GM19043 (cell line): ENCODE data around the gene ABCG4.
"Not testable (repeated sequence)": the region's sequence is repeated elsewhere in the genome, so short reads cannot be mapped to it uniquely, and the experiment has no call there.

Experiments used
- ATAC-seq: cut with Tn5 transposase; IDR thresholded peaks from one replicate; pipeline ENCODE4 v1.9.1; 2021; ENCODE audit warnings: low read depth; ENCODE audit not compliant: unreplicated experiment

The ABCG4 gene

DNA sequence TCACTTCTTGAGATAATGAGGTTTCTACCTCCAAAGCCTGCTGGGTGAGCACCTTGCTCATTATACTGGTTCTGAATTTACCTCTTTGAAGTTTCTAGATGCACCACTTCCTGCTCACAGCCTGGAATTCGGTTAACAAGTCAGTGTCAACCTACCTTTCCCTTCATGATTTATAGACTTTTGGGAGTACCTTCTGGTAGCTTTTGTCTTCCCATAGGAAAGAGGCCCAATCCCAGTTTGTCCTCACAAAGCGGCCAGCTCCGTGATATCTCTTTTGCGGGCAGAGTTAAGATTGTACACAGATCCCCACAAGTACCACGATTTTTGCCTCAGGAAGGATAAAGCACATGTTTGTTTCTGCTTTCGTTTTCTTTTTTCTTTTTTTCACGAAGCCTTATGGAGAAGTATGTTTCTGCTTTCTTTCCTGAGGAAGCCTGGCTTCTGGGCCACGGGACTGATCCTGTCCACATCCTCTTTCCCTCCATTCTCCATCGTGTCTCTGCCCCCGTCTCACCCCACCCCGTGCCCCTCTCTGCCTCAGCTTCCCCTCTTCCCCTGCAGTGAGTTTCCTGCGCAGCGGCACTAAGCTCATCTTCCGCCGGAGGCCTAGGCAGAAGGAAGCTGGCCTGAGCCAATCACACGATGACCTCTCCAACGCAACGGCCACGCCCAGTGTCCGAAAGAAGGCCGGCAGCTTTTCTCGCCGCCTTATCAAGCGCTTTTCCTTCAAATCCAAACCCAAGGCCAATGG, 33.2 kb upstream of the ABCG4 start:
- ATAC-seq: no peak

DNA sequence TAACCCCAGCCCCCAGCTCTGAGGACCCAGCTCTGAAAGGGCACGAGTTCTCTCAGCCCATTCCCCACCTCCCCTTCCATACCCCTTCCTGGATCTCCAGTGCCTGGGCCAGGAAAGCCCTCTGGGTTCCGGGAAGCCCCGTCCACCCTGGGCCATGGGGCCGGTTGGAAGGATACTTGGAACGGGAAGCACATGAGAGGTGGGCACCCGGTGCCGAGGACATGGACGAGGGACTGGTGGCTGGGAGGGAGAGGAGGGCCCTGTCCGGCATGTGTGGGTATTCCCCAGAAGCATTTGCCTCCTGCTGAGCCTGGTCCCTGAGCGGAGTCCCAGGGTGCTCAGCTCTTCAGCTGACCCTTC, 32.6 kb upstream of the ABCG4 start:
- ATAC-seq: no peak

DNA sequence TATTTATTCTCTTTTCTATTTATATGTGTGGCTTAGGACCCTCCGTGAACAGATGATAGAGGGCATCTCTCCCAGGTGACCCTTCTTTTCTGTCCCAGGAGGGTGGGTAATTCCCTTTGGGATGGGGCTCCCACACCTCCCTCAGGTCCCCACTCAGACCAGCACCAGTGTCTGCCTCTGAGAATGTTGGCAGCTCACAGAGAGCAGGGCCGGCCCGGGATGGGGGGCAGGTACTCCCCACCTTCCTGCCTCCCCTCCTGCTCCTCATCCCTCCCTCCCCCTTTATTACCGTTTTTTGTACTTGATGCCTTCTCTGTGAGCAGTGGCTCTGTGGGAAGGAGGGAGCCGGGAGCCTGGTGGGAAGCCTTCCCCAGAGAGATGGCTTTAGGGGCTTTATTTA, 32.3 kb upstream of the ABCG4 start:
- ATAC-seq: no peak

DNA sequence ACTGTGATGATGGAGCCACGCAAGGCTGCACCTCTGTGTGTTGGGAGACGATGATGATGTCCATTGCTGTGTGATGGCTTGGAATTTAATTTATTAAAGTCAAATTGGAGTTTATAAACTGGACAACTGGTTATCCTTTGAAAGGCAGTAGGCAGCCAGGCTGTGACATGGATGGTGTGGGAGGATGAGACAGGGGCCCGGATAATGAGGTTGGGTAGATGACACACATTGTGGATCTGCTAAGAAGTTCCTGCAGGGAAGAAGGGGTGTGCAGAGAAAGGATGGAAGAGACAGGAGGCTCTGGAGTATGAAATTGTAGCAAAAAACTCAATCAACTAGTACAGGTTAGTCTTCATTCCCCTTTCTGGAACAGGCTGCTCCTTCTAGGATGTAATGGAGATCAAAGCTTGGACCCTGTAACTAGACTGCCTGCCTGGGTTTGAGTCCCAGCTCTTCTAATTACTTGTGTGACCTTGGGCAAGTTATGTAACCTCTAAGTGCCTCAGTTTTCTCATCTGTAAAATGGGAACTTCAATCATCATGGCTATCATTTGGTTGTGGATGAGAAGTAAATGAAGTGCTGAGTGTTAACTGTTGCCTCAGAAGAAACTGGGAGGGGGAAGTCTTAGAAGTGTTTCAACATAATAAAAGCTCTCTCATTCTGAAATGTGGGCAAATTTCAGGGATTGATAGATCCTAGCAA, 31.7 kb upstream of the ABCG4 start:
- ATAC-seq: no peak

DNA sequence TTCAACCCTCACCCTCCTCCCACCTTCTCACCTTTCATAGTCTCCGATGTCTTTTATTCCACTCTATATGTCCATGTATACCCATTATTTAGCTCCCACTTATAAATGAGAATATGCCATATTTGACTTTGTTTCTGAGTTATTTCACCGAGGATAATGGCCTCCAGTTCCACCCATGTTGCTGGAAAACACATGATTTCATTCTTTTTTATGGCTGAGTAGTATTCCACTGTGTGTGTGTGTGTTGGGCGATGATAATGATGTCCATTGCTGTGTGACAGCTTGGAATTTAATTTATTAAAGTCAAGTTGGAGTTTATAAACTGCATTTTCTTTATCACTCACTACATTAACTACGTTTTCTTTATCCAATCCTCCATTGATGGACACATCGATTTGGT, 30.6 kb upstream of the ABCG4 start:
- ATAC-seq: no peak

DNA sequence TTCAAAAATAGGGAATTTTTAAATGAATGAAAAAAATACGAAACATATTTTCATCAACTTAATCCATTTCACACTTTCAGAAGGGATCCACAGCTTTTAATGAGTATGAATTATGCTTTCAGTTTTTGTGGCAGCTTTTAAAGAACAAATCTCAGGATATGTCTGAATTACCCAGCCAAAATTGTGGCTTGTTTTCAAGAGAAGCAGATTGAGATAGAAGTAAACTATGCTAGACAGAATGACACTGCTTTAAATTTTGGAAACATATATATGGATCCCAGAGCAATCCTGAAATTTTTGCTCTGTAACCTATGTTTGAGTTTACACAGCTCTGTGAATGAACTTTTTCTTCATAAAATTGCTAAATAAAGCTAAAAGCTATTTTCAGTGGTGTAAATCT, 29.9 kb upstream of the ABCG4 start:
- no peak for ATAC-seq

DNA sequence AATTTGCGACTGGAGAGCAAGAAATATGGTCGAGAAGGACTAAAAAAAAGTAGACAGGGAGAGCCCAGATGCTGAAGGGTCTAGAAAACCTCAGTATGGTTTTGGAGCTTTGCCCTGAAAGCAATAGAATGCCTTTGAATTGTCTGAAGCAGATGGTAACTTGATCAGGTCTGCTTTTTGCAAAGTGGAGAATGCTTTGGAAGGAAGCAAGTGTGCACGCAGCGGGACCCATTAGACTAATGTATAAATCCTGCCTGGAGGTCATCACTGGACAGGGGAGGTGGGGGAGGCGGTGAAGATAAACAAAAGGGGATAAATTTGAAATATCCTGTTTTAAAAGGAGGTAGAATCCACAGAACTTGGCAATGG, 28.2 kb upstream of the ABCG4 start:
- no peak for ATAC-seq

DNA sequence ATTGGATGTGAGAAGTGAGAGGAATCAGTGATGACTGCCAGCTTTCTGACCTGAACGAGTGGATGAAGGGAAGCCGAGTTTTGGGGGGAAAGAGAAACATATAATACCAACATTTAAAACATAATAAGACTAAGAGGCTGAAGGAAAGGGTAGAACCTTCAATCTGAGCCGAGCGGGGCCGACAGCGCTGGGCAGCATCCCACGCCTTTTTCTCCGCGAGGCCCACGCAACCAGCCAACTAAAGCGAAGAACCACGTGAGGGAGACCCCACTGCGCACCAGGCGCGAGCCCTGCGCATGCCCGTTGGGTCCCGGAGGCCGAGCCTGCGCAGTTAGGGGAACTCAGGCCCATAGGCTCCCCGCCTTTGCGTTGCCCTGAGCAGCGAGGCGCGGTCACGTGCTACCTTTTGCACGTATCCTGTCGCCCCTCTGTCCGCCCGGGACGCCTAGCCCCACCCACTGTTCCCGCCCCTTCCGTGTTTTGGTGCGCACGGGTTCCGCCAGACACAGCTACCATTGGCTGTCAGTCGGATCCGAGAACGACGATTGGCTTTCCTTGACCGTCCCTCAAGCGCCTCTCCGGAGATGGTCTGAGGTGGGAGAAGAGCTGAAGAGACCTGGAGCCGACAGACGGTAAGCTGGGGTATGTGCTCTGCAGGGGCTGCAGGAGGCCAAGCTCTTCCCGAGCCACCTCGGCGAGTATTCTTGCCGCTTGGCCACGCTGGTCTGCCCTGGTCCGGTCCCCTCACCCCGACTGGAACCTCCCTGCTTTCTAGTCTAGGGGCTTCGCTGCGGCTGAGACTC, 27.6 kb upstream of the ABCG4 start, which contains the start of gene HINFP:
TSS of gene HINFP (plus strand) at position 573 of the 803 bp plus-strand sequence. CDS start 5,365 bp downstream, outside the sequence.
- peak; percentile 96 for ATAC-seq

DNA sequence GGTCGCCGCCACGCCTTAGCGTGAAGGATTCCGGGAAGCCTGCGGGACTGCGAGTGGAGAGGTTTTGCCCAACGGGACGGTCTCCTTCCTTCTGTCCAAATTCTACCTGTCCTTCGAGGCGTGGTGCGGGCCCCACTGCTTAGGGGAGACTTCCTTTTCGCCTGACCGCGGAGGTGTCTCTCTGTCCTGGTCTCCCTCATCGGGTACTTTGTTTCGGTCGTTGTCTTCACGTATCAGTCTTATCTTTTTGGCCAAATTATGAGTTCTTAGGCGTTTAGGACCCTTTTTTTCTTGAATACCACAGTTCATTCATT, 27.1 kb upstream of the ABCG4 start:
- ATAC-seq: no peak

DNA sequence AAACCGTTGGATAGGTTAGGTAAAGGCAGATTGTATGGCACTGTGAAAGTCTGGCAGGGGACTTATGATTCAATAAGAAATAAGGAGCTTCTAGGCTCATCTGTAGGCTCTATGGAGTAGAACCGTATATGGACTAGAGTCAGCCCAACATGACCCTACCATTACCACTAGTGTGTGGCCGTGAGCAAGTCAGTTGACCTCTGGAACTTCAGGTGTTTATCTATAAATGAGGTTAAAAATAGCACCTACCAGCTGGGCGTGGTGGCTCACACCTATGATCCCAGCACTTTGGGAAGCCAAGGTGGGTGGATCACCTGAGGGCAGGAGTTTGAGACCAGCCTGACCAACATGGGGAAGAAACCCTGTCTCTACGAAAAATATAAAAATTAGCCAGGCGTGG, 23.0 kb upstream of the ABCG4 start:
- no peak for ATAC-seq

DNA sequence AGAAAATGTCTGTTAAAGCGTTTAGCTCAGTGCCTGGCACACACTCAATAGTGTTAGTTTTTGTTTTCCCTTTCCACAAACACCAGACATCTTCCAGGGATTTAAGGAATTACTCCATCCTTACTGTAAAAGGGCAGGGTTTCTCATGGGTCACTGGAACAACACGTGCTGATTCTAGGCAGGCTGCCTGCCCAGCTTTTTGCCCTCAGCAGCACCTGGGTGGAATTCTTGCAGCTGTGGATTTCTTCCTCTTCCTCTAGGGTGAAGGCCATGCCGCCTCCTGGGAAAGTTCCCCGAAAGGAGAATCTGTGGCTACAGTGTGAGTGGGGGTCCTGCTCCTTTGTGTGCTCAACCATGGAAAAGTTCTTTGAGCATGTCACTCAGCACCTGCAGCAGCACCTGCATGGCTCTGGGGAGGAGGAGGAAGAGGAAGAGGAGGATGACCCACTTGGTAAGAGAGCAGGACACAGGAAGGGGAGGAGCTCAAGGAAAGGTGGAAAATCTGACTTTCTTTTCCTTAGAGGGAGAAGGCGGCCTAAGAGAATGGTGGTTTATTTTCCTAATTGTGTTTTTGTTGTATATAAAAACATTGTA, 22.1 kb upstream of the ABCG4 start:
- ATAC-seq: no peak

DNA sequence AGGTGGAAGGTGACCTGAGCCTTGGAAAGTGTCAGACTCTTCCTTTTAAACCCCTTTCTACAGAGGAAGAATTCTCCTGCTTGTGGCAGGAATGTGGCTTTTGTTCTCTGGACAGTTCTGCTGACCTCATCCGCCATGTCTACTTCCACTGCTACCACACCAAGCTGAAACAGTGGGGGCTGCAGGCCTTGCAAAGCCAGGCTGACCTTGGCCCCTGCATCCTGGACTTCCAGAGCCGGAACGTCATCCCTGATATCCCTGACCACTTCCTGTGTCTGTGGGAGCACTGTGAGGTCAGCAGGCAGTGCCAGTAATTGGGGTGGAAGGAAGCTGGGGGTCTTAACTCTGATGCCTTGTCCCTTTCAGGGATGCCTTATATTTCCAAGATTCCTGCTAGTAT, 18.2 kb upstream of the ABCG4 start:
- no peak for ATAC-seq

DNA sequence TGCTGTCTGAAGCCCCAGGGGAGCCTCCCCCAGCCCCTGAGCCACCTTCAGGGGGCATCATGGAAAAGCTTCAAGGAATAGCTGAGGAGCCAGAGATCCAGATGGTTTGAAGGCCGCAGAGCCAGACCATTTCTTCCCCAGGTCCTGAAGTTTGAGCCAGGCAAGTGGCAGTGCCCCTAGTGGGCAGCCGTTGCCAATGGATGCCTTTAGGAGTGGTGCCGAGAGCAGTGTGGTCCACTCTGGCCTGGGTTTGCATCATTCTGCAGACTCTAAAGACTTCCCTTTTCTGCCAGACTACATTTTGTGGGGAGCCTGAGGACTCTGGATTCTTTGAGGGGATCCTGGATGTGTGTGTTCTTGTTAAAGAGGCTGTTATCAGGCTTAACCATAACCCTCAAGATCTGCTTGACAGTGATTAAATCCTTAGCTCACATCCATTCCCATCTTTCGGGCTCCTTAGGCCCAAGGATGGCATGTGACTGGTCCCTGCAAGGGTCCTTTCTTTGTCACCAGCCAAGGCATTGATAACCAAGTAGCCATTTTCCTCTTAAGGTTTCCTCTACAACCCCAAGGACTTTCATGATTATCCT, 14.4 kb upstream of the ABCG4 start:
- no peak for ATAC-seq

DNA sequence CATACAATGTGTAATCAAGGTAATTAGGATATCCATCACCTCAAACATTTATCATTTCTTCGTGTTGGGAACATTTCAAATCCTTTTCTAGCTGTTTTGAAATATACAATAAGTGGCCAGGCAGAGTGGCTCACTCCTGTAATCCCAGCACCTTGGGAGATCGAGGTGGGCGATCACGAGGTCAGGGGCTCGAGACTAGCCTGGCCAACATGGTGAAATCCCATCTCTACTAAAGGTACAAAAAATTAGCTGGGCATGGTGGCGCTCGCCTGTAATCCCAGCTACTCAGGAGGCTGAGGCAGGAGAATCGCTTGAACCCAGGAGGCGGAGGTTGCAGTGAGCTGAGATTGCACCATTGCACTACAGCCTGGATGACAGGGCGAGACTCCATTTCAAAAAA, 9.6 kb upstream of the ABCG4 start:
- not testable (repeated sequence) for ATAC-seq

DNA sequence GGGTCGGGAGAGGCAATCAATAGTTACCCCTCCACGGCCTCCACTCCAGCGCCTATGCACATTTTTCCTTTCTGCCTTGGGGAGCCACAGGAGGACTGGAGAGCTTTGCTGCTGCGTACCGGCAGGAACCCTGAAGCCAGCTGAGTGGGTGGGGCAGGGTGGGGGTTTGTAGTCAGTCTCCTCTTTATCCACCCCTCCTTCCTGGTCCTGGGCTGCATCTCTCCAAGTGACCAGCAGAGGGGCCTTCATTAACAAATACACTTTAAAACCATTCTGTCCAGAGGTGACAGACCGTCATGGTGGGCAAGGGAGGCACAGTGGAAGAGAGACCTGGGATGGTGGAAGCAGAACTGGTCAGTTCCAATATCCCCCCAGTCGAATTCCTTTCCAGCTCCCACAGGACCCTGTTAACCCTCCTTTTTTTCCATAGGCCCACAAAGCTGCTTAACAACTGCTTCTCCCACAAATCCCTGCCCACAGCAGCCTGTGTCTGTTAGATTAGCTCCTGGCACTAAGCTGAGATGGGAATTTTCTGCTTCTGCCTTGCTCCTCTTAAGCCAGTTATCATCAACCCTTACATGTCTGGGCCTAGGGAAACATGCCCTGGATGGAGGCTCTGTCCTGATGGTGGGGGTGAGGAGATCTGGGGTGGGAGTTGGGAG, 3.9 kb upstream of the ABCG4 start:
- ATAC-seq: no peak

DNA sequence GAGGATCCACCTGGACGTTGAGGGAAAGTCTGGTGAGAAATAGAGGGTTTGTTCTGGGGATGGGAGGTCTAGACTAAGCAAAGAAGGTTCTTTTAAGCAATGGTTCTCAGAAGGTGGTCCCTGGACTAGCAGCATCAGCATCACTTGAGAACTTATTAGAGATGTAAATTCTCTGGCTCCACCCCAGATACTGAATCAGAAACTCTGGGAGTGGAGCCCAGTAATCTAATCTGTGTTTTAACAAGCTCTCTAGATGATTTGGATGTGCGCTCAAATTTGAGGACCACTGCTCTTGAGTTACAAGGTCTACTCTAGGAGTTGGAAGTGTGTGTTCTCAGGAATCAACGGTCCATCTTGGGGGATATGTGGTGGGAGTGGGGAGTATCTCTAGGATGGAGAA, 3.3 kb upstream of the ABCG4 start:
- no peak for ATAC-seq

DNA sequence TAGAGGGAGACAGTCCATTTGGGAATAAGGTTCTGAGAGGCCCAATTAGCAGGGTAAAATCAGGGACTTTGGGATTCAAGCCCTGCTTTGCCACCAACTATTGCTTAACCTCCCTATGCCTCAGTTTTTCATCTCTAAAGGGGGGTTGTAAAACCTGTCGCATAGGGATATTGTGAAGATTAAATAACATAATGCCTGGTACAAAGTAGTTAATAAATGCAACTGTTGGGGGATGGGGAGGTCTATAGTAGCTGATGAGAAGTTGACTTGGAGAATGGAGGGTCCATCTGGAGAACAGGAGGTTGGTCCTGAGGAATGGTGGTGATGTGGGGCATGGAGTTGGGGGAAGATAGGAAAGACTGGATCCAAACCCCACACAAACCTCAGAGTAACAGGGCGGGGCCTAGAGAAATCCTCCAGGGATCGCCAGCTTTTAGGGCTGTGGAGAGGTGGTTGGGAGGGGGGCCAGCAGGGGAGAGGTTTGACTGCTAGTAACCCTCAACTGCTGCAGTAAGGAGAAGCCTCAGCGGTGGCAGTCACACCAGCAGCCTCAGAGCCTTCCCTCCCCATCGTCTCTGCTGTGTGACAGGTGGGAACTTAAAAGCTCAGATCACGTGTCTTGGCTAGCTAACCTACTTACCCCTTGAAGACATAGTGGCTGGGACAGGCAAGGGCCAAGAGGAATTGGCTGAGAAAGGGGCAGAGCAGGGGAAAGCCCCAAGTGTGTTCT, 1.1 kb upstream of the ABCG4 start:
- ATAC-seq: no peak

DNA sequence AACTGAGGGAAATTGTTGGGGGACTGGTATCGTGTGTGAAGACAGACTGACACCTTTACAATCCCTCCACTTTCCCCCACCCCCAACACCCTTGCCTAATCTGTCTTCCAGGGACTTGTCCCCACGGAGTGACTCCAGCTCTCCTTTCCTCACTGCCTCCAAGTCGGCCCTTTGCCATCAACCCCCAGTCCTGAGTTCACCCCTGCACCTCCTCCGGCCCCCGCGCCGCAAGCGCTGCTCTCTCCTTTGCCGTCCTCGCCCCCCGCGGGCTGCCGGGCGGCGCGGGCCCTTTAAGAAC, 183 bp upstream of the ABCG4 start:
- ATAC-seq: no peak

DNA sequence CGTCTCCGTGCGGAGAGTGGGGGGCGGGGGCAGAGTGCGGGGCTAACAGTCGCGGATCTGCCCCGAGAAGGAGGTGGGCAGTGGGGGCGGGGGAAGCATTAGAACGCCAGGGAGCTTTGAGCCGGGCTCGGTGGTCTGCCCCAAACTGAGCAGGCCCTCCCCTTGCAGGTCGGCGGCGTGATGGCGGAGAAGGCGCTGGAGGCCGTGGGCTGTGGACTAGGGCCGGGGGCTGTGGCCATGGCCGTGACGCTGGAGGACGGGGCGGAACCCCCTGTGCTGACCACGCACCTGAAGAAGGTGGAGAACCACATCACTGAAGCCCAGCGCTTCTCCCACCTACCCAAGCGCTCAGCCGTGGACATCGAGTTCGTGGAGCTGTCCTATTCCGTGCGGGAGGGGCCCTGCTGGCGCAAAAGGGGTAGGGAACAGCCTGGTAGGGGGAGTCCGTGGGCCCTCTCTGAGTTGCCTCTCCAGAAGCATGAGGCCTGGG, 979 bp downstream of the ABCG4 start:
- ATAC-seq: no peak

DNA sequence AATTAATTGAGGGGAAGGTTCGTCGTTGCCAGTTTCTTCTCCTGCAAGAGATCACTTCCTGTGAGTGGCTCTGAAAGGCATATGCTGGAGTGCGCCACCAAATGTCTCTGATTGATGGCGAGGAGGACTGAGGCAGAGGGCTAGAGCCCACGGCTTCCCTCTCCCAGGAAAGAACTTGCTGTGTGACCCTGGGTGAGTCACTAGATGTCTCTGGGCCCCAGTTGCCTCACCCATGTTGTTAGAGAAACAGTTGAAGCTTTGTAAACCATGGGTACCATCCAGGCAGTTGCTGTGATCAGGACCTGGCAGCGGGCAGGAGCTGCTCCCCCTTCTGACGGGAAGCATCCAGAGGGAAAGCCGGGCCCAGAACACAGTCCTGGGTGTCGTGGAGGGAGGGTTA, 3.2 kb downstream of the ABCG4 start:
- ATAC-seq: no peak
